HepG2 (cell line): ENCODE measurements around the gene ABHD10. TPM values are rescaled to one million over a fixed set of nuclear protein-coding genes. Genes with fewer than 3 reads are reported as not detected.

Experiments used
- ATAC-seq: fragments of 200-7000 bp; cut with Tn5 transposase; 3 replicates; pipeline ENCODE4 v1.9.1; 2020; ENCODE audit warnings: mild to moderate bottlenecking, moderate library complexity
- BruUV-seq: library from RNA; stranded (reverse); fragments of 400-500 nt; replicated peaks from 2 replicates; lab custom pipeline; 2021; lab: Mats Ljungman, UMichigan
- CTCF ChIA-PET: fragments of 300-600 bp; formaldehyde crosslinking; extraction: SDS; loops from one replicate; lab custom pipeline; 2021; ENCODE audit warnings: low total read pairs, inconsistent platforms, low intra/inter-chr PET ratio; lab: Yijun Ruan, JAX
- POLR2A ChIA-PET: fragments of 350-600 bp; sonication (Branson Sonifier 250); formaldehyde crosslinking; loops from one replicate; lab custom pipeline; 2020; ENCODE audit warnings: antibody characterized with exemption, inconsistent platforms; lab: Yijun Ruan, JAX
- DNase-seq: peaks from one replicate; pipeline ENCODE4 v3.0.0-alpha.2; 2015; ENCODE audit warnings: low spot score
- FAIRE-seq: peaks from 3 replicates; lab custom pipeline; 2011; peaks lifted over from hg19 to GRCh38; lab: Jason Lieb, UNC
- H2AFZ ChIP-seq: one replicate; pipeline ENCODE4 v1.6.1; 2011; ENCODE audit warnings: low read length, inconsistent platforms
- H3K27ac ChIP-seq: fragments of 300-600 bp; 3 replicates; pipeline ENCODE4 v1.8.0; 2011; ENCODE audit warnings: mixed run types, mild to moderate bottlenecking, mixed read lengths, low read length, inconsistent platforms; ENCODE audit not compliant: insufficient read depth; ENCODE audit errors: extremely low read length
- H3K27me3 ChIP-seq, 2 experiments: fragments of 200-600 bp in 1 of 2; 2 replicates in 1 of 2; 3 replicates in 1 of 2; pipeline versions ENCODE4 v1.6.0 to v1.8.0; 2011; ENCODE audit warnings: low read length in 2 of 2, mild to moderate bottlenecking in 2 of 2, moderate library complexity in 2 of 2, inconsistent platforms in 1 of 2; ENCODE audit not compliant: insufficient read depth in 2 of 2, control insufficient read depth in 1 of 2
- H3K36me3 ChIP-seq, 2 experiments: fragments of 200-600 bp in 1 of 2; replicated peaks in 1 of 2; 2 replicates in 1 of 2; 3 replicates in 1 of 2; pipeline versions ENCODE4 v1.5.1 to v1.8.0; 2011; ENCODE audit warnings: low read length in 2 of 2, inconsistent platforms in 1 of 2; ENCODE audit not compliant: insufficient read depth in 2 of 2, control insufficient read depth in 1 of 2
- H3K4me1 ChIP-seq: 2 replicates; pipeline ENCODE4 v1.5.1; 2012; ENCODE audit warnings: low read length, inconsistent platforms; ENCODE audit not compliant: insufficient read depth
- H3K4me2 ChIP-seq: 2 replicates; pipeline ENCODE4 v1.6.0; 2011; ENCODE audit warnings: low read depth, low read length, inconsistent platforms
- H3K4me3 ChIP-seq, 3 experiments: fragments of 200-600 bp in 1 of 3; sonication (generic), shearing (Covaris generic) in 1 of 3; replicated peaks in 1 of 3; 2 replicates each; pipeline ENCODE4 v1.5.1; 2011 to 2016; ENCODE audit warnings: low read length in 3 of 3, inconsistent platforms in 2 of 3, low read depth in 2 of 3, mild to moderate bottlenecking in 2 of 3, control low read depth in 1 of 3, mixed read lengths in 1 of 3; ENCODE audit not compliant: insufficient read depth in 1 of 3
- H3K79me2 ChIP-seq: one replicate; pipeline ENCODE4 v1.6.1; 2011; ENCODE audit warnings: low read length, inconsistent platforms; ENCODE audit not compliant: insufficient read depth
- H3K9ac ChIP-seq: 2 replicates; pipeline ENCODE4 v1.6.0; 2011; ENCODE audit warnings: mild to moderate bottlenecking, low read depth, low read length, inconsistent platforms; ENCODE audit not compliant: insufficient read depth
- H3K9me3 ChIP-seq: 2 replicates; pipeline ENCODE4 v1.5.1; 2012; ENCODE audit warnings: mild to moderate bottlenecking, low read length
- H4K20me1 ChIP-seq: 2 replicates; pipeline ENCODE4 v1.6.0; 2011; ENCODE audit warnings: inconsistent platforms, mild to moderate bottlenecking, low read length, moderate library complexity; ENCODE audit not compliant: insufficient read depth
- DMAP1 ChIP-seq: IDR thresholded peaks from 2 replicates; pipeline ENCODE4 v1.6.1; 2016
- HNRNPL ChIP-seq: fragments of 200-400 bp; formaldehyde crosslinking; IDR thresholded peaks from 2 replicates; pipeline ENCODE4 v1.6.1; 2017; ENCODE audit warnings: mild to moderate bottlenecking, low read depth, low read length
- KDM5A ChIP-seq: fragments of 200-600 bp; sonication (generic); IDR thresholded peaks from 2 replicates; pipeline ENCODE4 v1.7.0; 2018; ENCODE audit warnings: antibody characterized with exemption, mild to moderate bottlenecking, low read length, borderline replicate concordance
- KLF16 ChIP-seq, 2 experiments: sonication (generic) in 1 of 2; formaldehyde crosslinking in 1 of 2; IDR thresholded peaks; 2 replicates each; pipeline versions ENCODE4 v1.6.1 to v1.8.0; 2016 to 2023; ENCODE audit warnings: missing genetic modification reagents in 2 of 2, missing compliant biosample characterization in 1 of 2
- ZC3H4 ChIP-seq: sonication (generic); formaldehyde crosslinking; IDR thresholded peaks from 2 replicates; pipeline ENCODE4 v1.4.0; 2020; ENCODE audit warnings: missing genetic modification reagents, borderline replicate concordance
- ZNF20 ChIP-seq: sonication (generic); formaldehyde crosslinking; IDR thresholded peaks from 2 replicates; pipeline ENCODE4 v1.4.0; 2020; ENCODE audit warnings: mild to moderate bottlenecking, moderate library complexity, missing genetic modification reagents
- ZNF251 ChIP-seq: sonication (generic); formaldehyde crosslinking; IDR thresholded peaks from 2 replicates; pipeline ENCODE4 v1.9.0; 2021; ENCODE audit warnings: mild to moderate bottlenecking, missing genetic modification reagents
- ZNF432 ChIP-seq: sonication (generic); formaldehyde crosslinking; IDR thresholded peaks from 2 replicates; pipeline ENCODE4 v1.5.0; 2020; ENCODE audit warnings: missing genetic modification reagents, mild to moderate bottlenecking, borderline replicate concordance
- ZNF619 ChIP-seq: sonication (generic); formaldehyde crosslinking; IDR thresholded peaks from 2 replicates; pipeline ENCODE4 v1.4.0; 2020; ENCODE audit warnings: mild to moderate bottlenecking, missing genetic modification reagents
- ZNF746 ChIP-seq: sonication (generic); formaldehyde crosslinking; IDR thresholded peaks from 2 replicates; pipeline ENCODE4 v1.8.0; 2022; ENCODE audit warnings: mild to moderate bottlenecking, missing genetic modification reagents
- ZNF781 ChIP-seq: sonication (generic); formaldehyde crosslinking; IDR thresholded peaks from 2 replicates; pipeline ENCODE4 v1.5.1; 2020; ENCODE audit warnings: borderline replicate concordance, mild to moderate bottlenecking, missing genetic modification reagents; ENCODE audit errors: not compliant biosample characterization
- WGBS: methylation state at CpG from one replicate; pipeline ENCODE4 v1.1.6; 2017; ENCODE audit warnings: low lambda C conversion rate; 5-methylcytosine and 5-hydroxymethylcytosine counted together
- in situ Hi-C: cut with HindIII; loops from 2 replicates; pipeline ENCODE4 v1.10.0; 2017; ENCODE audit warnings: low pct_unique_long_range_greater_than_20kb; ENCODE audit not compliant: extremely low pct_ligation_motif_present
- intact Hi-C: fragments of 100-400 bp; cut with micrococcal nuclease; formaldehyde crosslinking; loops from one replicate; pipeline ENCODE4 v1.10.0; 2022; ENCODE audit not compliant: unreplicated experiment
- polyA plus RNA-seq, 8 experiments: library from polyadenylated mRNA; depleted of rRNA in 3 of 8; stranded (reverse) in 7 of 8; unstranded in 1 of 8; fragments of >200 nt; fragmentation: Illumina TruSeq in 4 of 8; extraction: Trizol in 4 of 8; gene quantifications; 2 replicates each; pipeline versions ENCODE4 v1.2.1 to v1.2.3, GENCODE V29; 2011 to 2016; ENCODE audit warnings: low read depth in 4 of 8, missing spikeins in 1 of 8, mixed read lengths in 1 of 8; ENCODE audit not compliant: insufficient read depth in 1 of 8
- total RNA-seq, 5 experiments: library from RNA; depleted of rRNA; stranded (reverse); fragments of >200 nt; fragmentation: Illumina TruSeq; extraction: Trizol; gene quantifications; 2 replicates each; pipeline ENCODE4 v1.2.3, GENCODE V29; 2016; ENCODE audit warnings: low read depth in 1 of 5
- TF ChIP-seq, protein P1 (sequence below): sonication (generic); formaldehyde crosslinking; IDR thresholded peaks from 2 replicates; pipeline ENCODE4 v1.8.1; 2022; ENCODE audit warnings: mild to moderate bottlenecking, missing genetic modification reagents
- TF ChIP-seq, protein P2 (sequence below): sonication (generic); formaldehyde crosslinking; IDR thresholded peaks from 2 replicates; pipeline ENCODE4 v1.5.0; 2020; ENCODE audit warnings: missing genetic modification reagents
- TF ChIP-seq, protein P3 (sequence below): sonication (generic); formaldehyde crosslinking; conservative IDR thresholded peaks from 2 replicates; pipeline ENCODE4 v1.8.1; 2023; ENCODE audit warnings: missing genetic modification reagents
- TF ChIP-seq, protein P4 (sequence below): sonication (generic); formaldehyde crosslinking; IDR thresholded peaks from 2 replicates; pipeline ENCODE4 v1.4.0; 2020; ENCODE audit warnings: missing genetic modification reagents
- TF ChIP-seq, protein P5 (sequence below): sonication (generic); formaldehyde crosslinking; IDR thresholded peaks from 2 replicates; pipeline ENCODE4 v1.4.0; 2020; ENCODE audit warnings: mild to moderate bottlenecking, missing genetic modification reagents

The ABHD10 gene
- total and polyA plus RNA-seq, 2 of the 13 experiments (the other 11 are each of a cell fraction or from before 2014, with no cell fraction given): 22.8 to 50.2 TPM

DNA sequence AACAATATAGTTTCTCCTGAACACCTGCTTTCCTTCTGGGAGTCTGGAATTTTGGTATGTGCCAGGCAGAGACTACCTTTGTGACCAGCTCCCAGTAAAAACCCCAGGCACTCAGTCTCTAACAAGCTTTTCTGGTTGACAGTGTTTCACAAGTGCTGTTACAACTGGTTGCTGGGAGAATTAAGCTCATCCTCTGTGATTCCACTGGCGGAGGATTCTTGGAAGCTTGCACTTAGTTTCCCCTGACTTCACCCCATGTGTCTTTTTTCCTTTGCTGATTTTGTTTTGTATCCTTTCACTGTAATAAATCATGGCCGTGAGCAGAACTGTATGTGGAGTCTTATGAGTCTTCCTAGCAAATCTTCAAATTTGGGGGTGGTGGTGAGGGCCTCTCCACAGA, 14.2 kb downstream of the ABHD10 start:
- WGBS: 100% methylated on average over 2 of the region's 2 CpGs
- FAIRE-seq (no peak), DNase-seq (no peak), ATAC-seq (no peak)
- Histone ChIP-seq H3K27ac (no peak overlapping the region), H4K20me1 (peaks cover 4% of the 10 kb centered on the region; the same call in 1 of the 2 replicates), H3K36me3 (peaks cover 5 to 17% of the 10 kb centered on the region in 2 experiments), H3K27me3 (no peaks in the 10 kb centered on the region), H3K4me1 (no peaks in the 10 kb centered on the region), H3K4me3 (no peak overlapping the region), H3K9ac (no peak overlapping the region), H3K79me2 (no peaks in the 10 kb centered on the region), H3K9me3 (no peaks in the 10 kb centered on the region), H2AFZ (no peak overlapping the region), H3K4me2 (no peak overlapping the region)
- TF ChIP-seq, protein P1, sequence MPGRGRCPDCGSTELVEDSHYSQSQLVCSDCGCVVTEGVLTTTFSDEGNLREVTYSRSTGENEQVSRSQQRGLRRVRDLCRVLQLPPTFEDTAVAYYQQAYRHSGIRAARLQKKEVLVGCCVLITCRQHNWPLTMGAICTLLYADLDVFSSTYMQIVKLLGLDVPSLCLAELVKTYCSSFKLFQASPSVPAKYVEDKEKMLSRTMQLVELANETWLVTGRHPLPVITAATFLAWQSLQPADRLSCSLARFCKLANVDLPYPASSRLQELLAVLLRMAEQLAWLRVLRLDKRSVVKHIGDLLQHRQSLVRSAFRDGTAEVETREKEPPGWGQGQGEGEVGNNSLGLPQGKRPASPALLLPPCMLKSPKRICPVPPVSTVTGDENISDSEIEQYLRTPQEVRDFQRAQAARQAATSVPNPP: no peak
- TF ChIP-seq ZNF251 (CRISPR knock-in tag) (no peak), KDM5A (no peak), ZNF781 (CRISPR knock-in tag) (no peak), ZNF619 (no peak), ZNF746 (CRISPR knock-in tag) (no peak), ZNF20 (no peak), ZC3H4 (CRISPR knock-in tag) (no peak), HNRNPL (no peak), ZNF432 (CRISPR knock-in tag) (no peak), DMAP1 (CRISPR knock-in tag) (no peak), KLF16 (CRISPR knock-in tag; IDR thresholded peaks at IDR 0.05) (no peak)
- TF ChIP-seq, protein P2, sequence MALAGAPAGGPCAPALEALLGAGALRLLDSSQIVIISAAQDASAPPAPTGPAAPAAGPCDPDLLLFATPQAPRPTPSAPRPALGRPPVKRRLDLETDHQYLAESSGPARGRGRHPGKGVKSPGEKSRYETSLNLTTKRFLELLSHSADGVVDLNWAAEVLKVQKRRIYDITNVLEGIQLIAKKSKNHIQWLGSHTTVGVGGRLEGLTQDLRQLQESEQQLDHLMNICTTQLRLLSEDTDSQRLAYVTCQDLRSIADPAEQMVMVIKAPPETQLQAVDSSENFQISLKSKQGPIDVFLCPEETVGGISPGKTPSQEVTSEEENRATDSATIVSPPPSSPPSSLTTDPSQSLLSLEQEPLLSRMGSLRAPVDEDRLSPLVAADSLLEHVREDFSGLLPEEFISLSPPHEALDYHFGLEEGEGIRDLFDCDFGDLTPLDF (CRISPR knock-in tag): no peak
- TF ChIP-seq, protein P3, sequence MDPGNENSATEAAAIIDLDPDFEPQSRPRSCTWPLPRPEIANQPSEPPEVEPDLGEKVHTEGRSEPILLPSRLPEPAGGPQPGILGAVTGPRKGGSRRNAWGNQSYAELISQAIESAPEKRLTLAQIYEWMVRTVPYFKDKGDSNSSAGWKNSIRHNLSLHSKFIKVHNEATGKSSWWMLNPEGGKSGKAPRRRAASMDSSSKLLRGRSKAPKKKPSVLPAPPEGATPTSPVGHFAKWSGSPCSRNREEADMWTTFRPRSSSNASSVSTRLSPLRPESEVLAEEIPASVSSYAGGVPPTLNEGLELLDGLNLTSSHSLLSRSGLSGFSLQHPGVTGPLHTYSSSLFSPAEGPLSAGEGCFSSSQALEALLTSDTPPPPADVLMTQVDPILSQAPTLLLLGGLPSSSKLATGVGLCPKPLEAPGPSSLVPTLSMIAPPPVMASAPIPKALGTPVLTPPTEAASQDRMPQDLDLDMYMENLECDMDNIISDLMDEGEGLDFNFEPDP (CRISPR knock-in tag): no peak
- TF ChIP-seq, protein P4, sequence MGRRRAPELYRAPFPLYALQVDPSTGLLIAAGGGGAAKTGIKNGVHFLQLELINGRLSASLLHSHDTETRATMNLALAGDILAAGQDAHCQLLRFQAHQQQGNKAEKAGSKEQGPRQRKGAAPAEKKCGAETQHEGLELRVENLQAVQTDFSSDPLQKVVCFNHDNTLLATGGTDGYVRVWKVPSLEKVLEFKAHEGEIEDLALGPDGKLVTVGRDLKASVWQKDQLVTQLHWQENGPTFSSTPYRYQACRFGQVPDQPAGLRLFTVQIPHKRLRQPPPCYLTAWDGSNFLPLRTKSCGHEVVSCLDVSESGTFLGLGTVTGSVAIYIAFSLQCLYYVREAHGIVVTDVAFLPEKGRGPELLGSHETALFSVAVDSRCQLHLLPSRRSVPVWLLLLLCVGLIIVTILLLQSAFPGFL (CRISPR knock-in tag): no peak
- TF ChIP-seq, protein P5, sequence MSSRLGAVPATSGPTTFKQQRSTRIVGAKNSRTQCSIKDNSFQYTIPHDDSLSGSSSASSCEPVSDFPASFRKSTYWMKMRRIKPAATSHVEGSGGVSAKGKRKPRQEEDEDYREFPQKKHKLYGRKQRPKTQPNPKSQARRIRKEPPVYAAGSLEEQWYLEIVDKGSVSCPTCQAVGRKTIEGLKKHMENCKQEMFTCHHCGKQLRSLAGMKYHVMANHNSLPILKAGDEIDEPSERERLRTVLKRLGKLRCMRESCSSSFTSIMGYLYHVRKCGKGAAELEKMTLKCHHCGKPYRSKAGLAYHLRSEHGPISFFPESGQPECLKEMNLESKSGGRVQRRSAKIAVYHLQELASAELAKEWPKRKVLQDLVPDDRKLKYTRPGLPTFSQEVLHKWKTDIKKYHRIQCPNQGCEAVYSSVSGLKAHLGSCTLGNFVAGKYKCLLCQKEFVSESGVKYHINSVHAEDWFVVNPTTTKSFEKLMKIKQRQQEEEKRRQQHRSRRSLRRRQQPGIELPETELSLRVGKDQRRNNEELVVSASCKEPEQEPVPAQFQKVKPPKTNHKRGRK (CRISPR knock-in tag): no peak
- in situ Hi-C loops: no loop called here
- intact Hi-C loops: no loop called here
- no TSS peak for BruUV-seq
- CTCF ChIA-PET: no interaction called here
- POLR2A ChIA-PET: interaction anchor here (1.3 to 2.1 kb wide), 2 partner anchors 14 to 20 kb away, joined by 4 to 5 read pairs; partner anchors contain the start of gene ABHD10
